LNCaP clone FGC (cell line): ENCODE results near the gene OR7G2.

Source experiments
- DNase-seq: peaks from one replicate; pipeline ENCODE4 v3.0.0-alpha.2; 2011; ENCODE audit warnings: low read depth
- H3K4me3 ChIP-seq: 2 replicates; pipeline ENCODE4 v1.5.1; 2011; ENCODE audit warnings: mild to moderate bottlenecking, low read depth, low read length, control low read depth
- TF ChIP-seq, protein P1 (sequence below): IDR thresholded peaks from 2 replicates; pipeline ENCODE4 v1.5.1; 2012; ENCODE audit warnings: mild to moderate bottlenecking; ENCODE audit not compliant: control insufficient read depth, insufficient read depth; ENCODE audit errors: extremely low read depth

OR7G2 gene

DNA sequence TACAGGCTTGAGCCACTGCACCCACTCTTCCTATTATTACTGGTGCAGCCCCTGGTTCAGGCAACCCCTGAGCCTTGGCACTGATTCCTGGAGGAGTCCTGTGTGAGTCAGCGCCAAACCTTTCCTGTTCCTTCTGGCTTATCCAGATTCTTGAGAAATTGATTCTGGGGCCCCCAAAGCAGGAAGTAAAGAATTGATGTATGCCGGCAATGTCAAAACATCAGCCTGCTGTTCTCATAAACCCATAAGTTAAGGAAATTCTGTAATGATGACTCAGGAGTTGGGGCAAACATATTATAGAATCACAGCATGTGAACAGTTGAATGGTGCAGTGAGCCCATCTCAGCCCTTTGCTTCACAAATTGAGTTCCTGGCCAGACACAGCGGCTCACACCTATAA, 20.9 kb upstream of the OR7G2 start:
- TF ChIP-seq, protein P1, sequence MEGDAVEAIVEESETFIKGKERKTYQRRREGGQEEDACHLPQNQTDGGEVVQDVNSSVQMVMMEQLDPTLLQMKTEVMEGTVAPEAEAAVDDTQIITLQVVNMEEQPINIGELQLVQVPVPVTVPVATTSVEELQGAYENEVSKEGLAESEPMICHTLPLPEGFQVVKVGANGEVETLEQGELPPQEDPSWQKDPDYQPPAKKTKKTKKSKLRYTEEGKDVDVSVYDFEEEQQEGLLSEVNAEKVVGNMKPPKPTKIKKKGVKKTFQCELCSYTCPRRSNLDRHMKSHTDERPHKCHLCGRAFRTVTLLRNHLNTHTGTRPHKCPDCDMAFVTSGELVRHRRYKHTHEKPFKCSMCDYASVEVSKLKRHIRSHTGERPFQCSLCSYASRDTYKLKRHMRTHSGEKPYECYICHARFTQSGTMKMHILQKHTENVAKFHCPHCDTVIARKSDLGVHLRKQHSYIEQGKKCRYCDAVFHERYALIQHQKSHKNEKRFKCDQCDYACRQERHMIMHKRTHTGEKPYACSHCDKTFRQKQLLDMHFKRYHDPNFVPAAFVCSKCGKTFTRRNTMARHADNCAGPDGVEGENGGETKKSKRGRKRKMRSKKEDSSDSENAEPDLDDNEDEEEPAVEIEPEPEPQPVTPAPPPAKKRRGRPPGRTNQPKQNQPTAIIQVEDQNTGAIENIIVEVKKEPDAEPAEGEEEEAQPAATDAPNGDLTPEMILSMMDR = no peak
- DNase-seq = no peak
- H3K4me3 ChIP-seq = no peak overlapping the region

DNA sequence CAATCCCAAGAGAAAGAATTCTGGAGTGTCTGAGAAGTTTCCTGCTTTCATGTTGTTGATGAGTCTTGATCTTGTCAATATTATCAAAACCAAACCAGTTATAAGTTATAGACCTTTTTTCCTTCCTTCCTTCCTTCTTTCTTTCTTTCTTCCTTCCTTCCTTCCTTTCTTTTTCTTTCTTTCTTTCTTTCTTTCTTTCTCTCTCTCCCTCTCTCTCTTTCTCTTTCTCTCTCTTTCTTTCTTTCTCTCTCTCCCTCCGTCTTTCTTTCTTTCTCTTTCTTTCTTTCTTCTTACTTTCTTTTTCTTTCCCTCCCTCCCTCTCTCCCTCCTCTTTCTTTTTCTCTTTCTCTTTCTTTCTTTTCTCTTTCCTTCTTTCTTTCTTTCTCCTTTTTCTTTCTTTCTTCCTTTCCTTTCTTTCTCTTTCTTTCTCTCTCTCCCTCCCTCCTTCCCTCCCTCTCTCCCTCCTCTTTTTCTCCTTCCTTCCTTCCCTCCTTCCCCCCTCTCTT, 19.7 kb upstream of the OR7G2 start, which contains the start of gene OR7G3:
TSS of gene OR7G3 (minus strand) at position 51 of the 506 bp plus-strand sequence. CDS start at position 51, 0 bp downstream.
- TF ChIP-seq, protein P1 = no peak

DNA sequence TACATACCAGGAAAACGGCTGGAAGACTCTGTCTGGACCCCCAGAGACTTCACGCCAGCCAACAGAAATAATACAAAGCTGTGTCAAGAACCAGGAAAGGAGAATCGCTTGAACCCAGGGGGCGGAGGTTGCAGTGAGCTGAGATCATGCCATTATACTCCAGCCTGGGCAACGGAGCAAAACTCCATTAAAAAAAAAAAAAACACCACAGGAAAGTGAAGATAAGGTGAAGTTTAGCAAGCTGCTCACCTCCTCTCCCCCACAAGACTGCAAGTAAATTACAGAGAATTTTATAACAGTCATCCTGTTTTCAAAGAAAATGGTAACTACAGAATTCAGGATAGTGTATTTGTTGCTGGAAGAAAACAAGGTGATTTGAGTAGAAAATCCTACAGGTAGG, 9.3 kb upstream of the OR7G2 start:
- no peak overlapping the region for H3K4me3 ChIP-seq
- no peak for DNase-seq
- TF ChIP-seq, protein P1 = no peak

More for the DNA sequence above, 19.7 kb upstream of the OR7G2 start, which contains the start of gene OR7G3:
- no peak for DNase-seq
- no peak within 1 kb of the TSS for H3K4me3 ChIP-seq

DNA sequence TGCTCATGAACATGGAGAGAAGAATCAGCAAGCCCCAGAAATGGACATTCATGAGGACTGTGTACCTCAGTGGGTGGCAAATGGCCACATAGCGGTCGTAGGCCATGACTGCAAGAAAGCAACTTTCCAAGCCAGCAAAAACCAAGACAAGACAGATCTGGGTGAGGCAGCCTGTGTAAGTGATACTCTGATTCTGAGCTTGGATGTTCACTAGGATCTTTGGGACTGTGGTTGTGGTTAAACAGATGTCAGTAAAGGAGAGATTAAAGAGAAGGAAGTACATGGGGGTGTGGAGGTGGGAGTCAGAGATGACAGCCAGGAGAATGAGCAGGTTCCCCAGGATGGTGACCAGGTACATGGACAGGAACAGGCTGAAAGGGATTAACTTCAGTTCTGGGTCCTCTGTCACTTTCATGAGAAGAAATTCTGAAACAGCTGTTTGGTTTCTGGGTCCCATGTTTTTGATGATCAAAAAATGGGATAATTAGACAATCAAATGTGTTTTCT, 8.1 kb upstream of the OR7G2 start, which contains the start of gene OR7G1:
TSS of gene OR7G1 (minus strand) at position 457 of the 507 bp plus-strand sequence. CDS start at position 457, 0 bp downstream.
- DNase-seq = no peak
- TF ChIP-seq, protein P1 = no peak
- H3K4me3 ChIP-seq = no peak within 1 kb of the TSS

DNA sequence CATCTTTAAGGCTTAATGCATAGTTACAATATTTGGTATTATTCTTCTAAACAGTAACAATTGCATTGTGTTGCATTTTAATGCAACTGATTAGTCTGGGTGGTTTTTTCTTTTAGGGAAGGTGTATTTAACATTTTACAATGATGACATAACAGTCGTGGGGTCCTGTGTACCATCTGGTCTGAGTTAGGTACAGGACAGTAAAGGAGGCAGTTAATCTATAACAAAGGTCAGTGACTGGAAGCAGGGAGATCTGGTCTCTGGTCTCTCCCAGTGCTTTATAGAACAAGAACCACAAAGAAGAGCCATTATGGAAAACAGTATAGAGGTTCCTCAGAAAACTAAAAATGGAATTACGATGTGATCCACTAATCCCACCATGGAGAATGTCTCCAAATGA, 2.7 kb upstream of the OR7G2 start:
- no peak overlapping the region for H3K4me3 ChIP-seq
- DNase-seq = no peak
- TF ChIP-seq, protein P1 = no peak

DNA sequence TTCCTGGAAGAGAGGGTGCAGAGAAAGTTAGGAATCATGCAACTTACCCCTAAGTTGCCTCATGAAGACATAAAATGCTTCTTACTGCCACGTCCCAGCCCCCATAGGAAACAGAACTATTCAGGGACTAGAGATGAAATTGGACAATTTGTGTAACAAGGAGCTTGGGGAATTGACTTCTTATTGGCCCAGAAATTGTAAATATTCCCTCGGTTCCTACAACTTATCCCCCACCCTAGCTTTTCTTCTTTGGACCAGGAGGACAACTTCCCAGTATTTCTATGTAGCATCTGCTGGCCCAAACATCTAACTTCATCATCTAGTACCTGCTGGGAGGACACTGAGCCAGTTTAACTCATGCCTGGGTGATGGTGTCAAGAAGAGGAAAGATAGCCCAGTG, 20.5 kb downstream of the OR7G2 start, which contains the start of gene OR1M1:
TSS of gene OR1M1 (plus strand) at position 301 of the 400 bp plus-strand sequence. CDS start 6,184 bp downstream, outside the sequence.
- TF ChIP-seq, protein P1 = no peak
- DNase-seq = no peak

DNA sequence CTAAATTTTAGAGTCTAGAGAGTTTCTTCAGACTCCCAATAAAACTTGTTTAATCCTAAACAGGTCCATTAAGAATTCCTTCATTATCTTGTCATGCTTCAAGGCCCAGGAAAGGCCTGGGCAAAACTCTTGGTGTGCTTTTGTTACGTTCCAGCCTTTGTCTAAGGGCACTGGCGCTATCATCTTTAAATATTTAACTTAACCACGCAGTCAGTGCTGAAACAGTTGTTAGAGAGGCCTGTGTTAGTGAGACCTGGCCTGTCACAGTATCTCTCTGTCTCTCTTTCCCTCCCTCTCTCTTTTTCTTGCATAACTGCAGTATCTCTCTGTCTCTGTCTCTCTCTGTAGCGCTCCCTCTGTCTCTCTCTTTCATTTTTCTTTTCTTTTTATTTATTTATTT, 28.6 kb downstream of the OR7G2 start:
- TF ChIP-seq, protein P1 = no peak
- no peak for DNase-seq
- no peak overlapping the region for H3K4me3 ChIP-seq

More for the DNA sequence above, 20.5 kb downstream of the OR7G2 start, which contains the start of gene OR1M1:
- no peak within 1 kb of the TSS for H3K4me3 ChIP-seq
